Liver (tissue), 9 donors: ENCODE measurements around the gene KCND2. TPM values are rescaled to one million over a fixed set of nuclear protein-coding genes. Genes with fewer than 3 reads are reported as not detected.

ENCODE experiments used
- DNase-seq: peaks from one replicate; pipeline ENCODE4 v3.0.0-alpha.2; 2017; ENCODE audit warnings: low spot score
- H3K27ac ChIP-seq, 2 donors: one replicate each; pipeline ENCODE4 v1.7.0; 2013; ENCODE audit warnings: inconsistent platforms in 2 of 2, low read length in 2 of 2, control low read depth in 1 of 2, low read depth in 1 of 2, mild to moderate bottlenecking in 1 of 2
- H3K27me3 ChIP-seq, 4 donors: one replicate each; pipeline versions ENCODE4 v1.6.1 to v1.7.0; 2013; ENCODE audit warnings: low read length in 3 of 4, inconsistent platforms in 1 of 4, mild to moderate bottlenecking in 1 of 4, moderate library complexity in 1 of 4; ENCODE audit not compliant: control insufficient read depth in 4 of 4, insufficient read depth in 4 of 4
- H3K36me3 ChIP-seq, 4 donors: one replicate each; pipeline versions ENCODE4 v1.6.1 to v1.7.0; 2013; ENCODE audit warnings: low read length in 3 of 4, mild to moderate bottlenecking in 3 of 4, low read depth in 1 of 4, moderate library complexity in 1 of 4; ENCODE audit not compliant: control insufficient read depth in 4 of 4, insufficient read depth in 3 of 4
- H3K4me1 ChIP-seq, 4 donors: one replicate each; pipeline versions ENCODE4 v1.6.1 to v1.7.0; 2013; ENCODE audit warnings: low read length in 3 of 4, mild to moderate bottlenecking in 3 of 4, moderate library complexity in 1 of 4; ENCODE audit not compliant: control insufficient read depth in 4 of 4, insufficient read depth in 4 of 4
- H3K4me3 ChIP-seq, 3 donors: one replicate each; pipeline versions ENCODE4 v1.6.1 to v1.7.0; 2013; ENCODE audit warnings: low read length in 3 of 3, control low read depth in 1 of 3, low read depth in 1 of 3, mild to moderate bottlenecking in 1 of 3
- H3K9ac ChIP-seq, 2 donors: one replicate each; pipeline ENCODE4 v1.7.0; 2013; ENCODE audit warnings: low read length in 2 of 2, mild to moderate bottlenecking in 2 of 2, moderate library complexity in 2 of 2, control low read depth in 1 of 2, low read depth in 1 of 2
- H3K9me3 ChIP-seq, 4 donors: one replicate each; pipeline versions ENCODE4 v1.6.1 to v1.7.0; 2013; ENCODE audit warnings: low read length in 3 of 4; ENCODE audit not compliant: control insufficient read depth in 4 of 4
- ATF3 ChIP-seq: IDR thresholded peaks from 2 replicates; pipeline ENCODE4 v1.6.1; 2016; ENCODE audit warnings: antibody characterized with exemption
- EGR1 ChIP-seq, 2 donors: IDR thresholded peaks; 2 replicates each; pipeline ENCODE4 v1.6.1; 2016 to 2018; ENCODE audit warnings: antibody characterized with exemption in 2 of 2, low read depth in 2 of 2
- FOXA1 ChIP-seq: IDR thresholded peaks from 2 replicates; pipeline ENCODE4 v1.6.1; 2016; ENCODE audit warnings: antibody characterized with exemption
- FOXA2 ChIP-seq: IDR thresholded peaks from 2 replicates; pipeline ENCODE4 v1.6.1; 2016; ENCODE audit warnings: antibody characterized with exemption
- GABPA ChIP-seq, 2 donors: IDR thresholded peaks in 1 of 2; conservative IDR thresholded peaks in 1 of 2; 2 replicates each; pipeline ENCODE4 v1.6.1; 2016; ENCODE audit warnings: antibody characterized with exemption in 2 of 2, mild to moderate bottlenecking in 1 of 2, moderate library complexity in 1 of 2
- HNF4A ChIP-seq, 2 donors: conservative IDR thresholded peaks; 2 replicates each; pipeline ENCODE4 v1.6.1; 2016; ENCODE audit warnings: antibody characterized with exemption in 2 of 2, mild to moderate bottlenecking in 2 of 2
- HNF4G ChIP-seq: IDR thresholded peaks from 2 replicates; pipeline ENCODE4 v1.6.1; 2016; ENCODE audit warnings: antibody characterized with exemption
- JUND ChIP-seq, 2 donors: IDR thresholded peaks; 2 replicates each; pipeline ENCODE4 v1.6.1; 2016; ENCODE audit warnings: antibody characterized with exemption in 2 of 2
- NR2F2 ChIP-seq: IDR thresholded peaks from 2 replicates; pipeline ENCODE4 v1.6.1; 2016; ENCODE audit warnings: antibody characterized with exemption
- RAD21 ChIP-seq, 2 donors: IDR thresholded peaks; 2 replicates each; pipeline ENCODE4 v1.6.1; 2016; ENCODE audit warnings: antibody characterized with exemption in 2 of 2, mild to moderate bottlenecking in 2 of 2
- RXRA ChIP-seq, 2 donors: IDR thresholded peaks; 2 replicates each; pipeline ENCODE4 v1.6.1; 2017 to 2018; ENCODE audit warnings: antibody characterized with exemption in 2 of 2, mild to moderate bottlenecking in 1 of 2
- SP1 ChIP-seq: IDR thresholded peaks from 2 replicates; pipeline ENCODE4 v1.6.1; 2018; ENCODE audit warnings: antibody characterized with exemption, mild to moderate bottlenecking
- TAF1 ChIP-seq: conservative IDR thresholded peaks from 2 replicates; pipeline ENCODE4 v1.6.1; 2016; ENCODE audit warnings: antibody characterized with exemption, mild to moderate bottlenecking
- YY1 ChIP-seq: IDR thresholded peaks from 2 replicates; pipeline ENCODE4 v1.6.1; 2016; ENCODE audit warnings: antibody characterized with exemption, mild to moderate bottlenecking
- ZBTB33 ChIP-seq: IDR thresholded peaks from 2 replicates; pipeline ENCODE4 v1.6.1; 2016; ENCODE audit warnings: antibody characterized with exemption
- WGBS: extraction: QIAGEN DNeasy Blood & Tissue Kit; methylation state at CpG from one replicate; pipeline ENCODE4 v1.1.7; 2013; 5-methylcytosine and 5-hydroxymethylcytosine counted together
- polyA plus RNA-seq, 2 donors: library from polyadenylated mRNA; stranded (reverse) in 1 of 2; unstranded in 1 of 2; fragments of 200-250 nt in 1 of 2; fragments of >200 nt in 1 of 2; fragmentation: Nextera tagmentation in 1 of 2; extraction: Ambion mirVana in 1 of 2; gene quantifications; one replicate each; pipeline versions ENCODE4 v1.2.1 to v1.2.3, GENCODE V29; 2013 to 2015
- total RNA-seq, 2 donors: library from RNA; depleted of rRNA; stranded (reverse); fragments of >200 nt; gene quantifications; one replicate each; pipeline ENCODE4 v1.2.3, GENCODE V29; 2014
- TF ChIP-seq, protein P1 (sequence below): fragments of 150-350 bp; IDR thresholded peaks from 2 replicates; pipeline ENCODE4 v1.5.1; 2017; ENCODE audit warnings: improper control_type of control experiment, low read depth, low read length; ENCODE audit not compliant: missing input control
- TF ChIP-seq, protein P2 (sequence below): IDR thresholded peaks from 2 replicates; pipeline ENCODE4 v1.6.1; 2016; ENCODE audit warnings: antibody characterized with exemption, mild to moderate bottlenecking
- TF ChIP-seq, protein P3 (sequence below): IDR thresholded peaks from 2 replicates; pipeline ENCODE4 v1.6.1; 2016; ENCODE audit warnings: antibody characterized with exemption
- donor health status: healthy.
- donor health status: healthy.
- donor health status: healthy.
- donor health status: healthy.
- donor health status: healthy.

KCND2 gene
- total and polyA plus RNA-seq, 4 donors: 0.02 to 0.22 (median 0.07) TPM

DNA sequence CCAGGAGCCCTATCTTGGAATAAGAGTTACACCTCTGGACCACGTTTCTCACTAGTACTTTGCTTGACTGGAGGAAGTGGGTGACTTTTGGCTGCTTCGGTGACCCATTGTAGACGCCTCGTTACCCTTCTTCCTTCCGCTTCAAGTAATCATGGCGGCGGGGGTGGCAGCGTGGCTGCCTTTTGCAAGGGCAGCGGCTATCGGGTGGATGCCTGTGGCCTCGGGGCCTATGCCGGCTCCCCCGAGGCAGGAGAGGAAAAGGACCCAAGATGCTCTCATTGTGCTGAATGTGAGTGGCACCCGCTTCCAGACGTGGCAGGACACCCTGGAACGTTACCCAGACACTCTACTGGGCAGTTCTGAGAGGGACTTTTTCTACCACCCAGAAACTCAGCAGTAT, 1.5 kb downstream of the KCND2 start:
- H3K9me3 ChIP-seq: no peaks in the 10 kb centered on the region

GRCh38 chr7:120274899-120275298, 1.9 kb downstream of the KCND2 start:
- Histone ChIP-seq H3K27me3 (peaks cover 0 to 11% (median 5%) of the 10 kb centered on the region in 4 donors), H3K36me3 (no peaks in the 10 kb centered on the region), H3K27ac (no peak overlapping the region), H3K4me1 (peaks cover 6 to 15% (median 11%) of the 10 kb centered on the region in 4 donors), H3K9me3 (no peaks in the 10 kb centered on the region), H3K4me3 (no peak overlapping the region), H3K9ac (no peak overlapping the region)
- 96% methylated on average over 27 of the region's 27 CpGs for WGBS
- TF ChIP-seq YY1 (no peak), SP1 (no peak), JUND (IDR thresholded peaks at IDR 0.05) (no peak), RAD21 (IDR thresholded peaks at IDR 0.05) (no peak), NR2F2 (no peak), RXRA (IDR thresholded peaks at IDR 0.05) (no peak), HNF4G (no peak), TAF1 (no peak), ATF3 (no peak), EGR1 (IDR thresholded peaks at IDR 0.05; ENCODE audit: low read depth in 2 of 2) (no peak), FOXA1 (no peak), ZBTB33 (no peak), FOXA2 (no peak), HNF4A (conservative IDR thresholded peaks at IDR 0.05) (no peak), GABPA (IDR thresholded peaks at IDR 0.05 in 1 of 2, conservative IDR thresholded peaks at IDR 0.05 in 1 of 2) (no peak)
- TF ChIP-seq, protein P1, sequence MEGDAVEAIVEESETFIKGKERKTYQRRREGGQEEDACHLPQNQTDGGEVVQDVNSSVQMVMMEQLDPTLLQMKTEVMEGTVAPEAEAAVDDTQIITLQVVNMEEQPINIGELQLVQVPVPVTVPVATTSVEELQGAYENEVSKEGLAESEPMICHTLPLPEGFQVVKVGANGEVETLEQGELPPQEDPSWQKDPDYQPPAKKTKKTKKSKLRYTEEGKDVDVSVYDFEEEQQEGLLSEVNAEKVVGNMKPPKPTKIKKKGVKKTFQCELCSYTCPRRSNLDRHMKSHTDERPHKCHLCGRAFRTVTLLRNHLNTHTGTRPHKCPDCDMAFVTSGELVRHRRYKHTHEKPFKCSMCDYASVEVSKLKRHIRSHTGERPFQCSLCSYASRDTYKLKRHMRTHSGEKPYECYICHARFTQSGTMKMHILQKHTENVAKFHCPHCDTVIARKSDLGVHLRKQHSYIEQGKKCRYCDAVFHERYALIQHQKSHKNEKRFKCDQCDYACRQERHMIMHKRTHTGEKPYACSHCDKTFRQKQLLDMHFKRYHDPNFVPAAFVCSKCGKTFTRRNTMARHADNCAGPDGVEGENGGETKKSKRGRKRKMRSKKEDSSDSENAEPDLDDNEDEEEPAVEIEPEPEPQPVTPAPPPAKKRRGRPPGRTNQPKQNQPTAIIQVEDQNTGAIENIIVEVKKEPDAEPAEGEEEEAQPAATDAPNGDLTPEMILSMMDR: no peak
- TF ChIP-seq, protein P2, sequence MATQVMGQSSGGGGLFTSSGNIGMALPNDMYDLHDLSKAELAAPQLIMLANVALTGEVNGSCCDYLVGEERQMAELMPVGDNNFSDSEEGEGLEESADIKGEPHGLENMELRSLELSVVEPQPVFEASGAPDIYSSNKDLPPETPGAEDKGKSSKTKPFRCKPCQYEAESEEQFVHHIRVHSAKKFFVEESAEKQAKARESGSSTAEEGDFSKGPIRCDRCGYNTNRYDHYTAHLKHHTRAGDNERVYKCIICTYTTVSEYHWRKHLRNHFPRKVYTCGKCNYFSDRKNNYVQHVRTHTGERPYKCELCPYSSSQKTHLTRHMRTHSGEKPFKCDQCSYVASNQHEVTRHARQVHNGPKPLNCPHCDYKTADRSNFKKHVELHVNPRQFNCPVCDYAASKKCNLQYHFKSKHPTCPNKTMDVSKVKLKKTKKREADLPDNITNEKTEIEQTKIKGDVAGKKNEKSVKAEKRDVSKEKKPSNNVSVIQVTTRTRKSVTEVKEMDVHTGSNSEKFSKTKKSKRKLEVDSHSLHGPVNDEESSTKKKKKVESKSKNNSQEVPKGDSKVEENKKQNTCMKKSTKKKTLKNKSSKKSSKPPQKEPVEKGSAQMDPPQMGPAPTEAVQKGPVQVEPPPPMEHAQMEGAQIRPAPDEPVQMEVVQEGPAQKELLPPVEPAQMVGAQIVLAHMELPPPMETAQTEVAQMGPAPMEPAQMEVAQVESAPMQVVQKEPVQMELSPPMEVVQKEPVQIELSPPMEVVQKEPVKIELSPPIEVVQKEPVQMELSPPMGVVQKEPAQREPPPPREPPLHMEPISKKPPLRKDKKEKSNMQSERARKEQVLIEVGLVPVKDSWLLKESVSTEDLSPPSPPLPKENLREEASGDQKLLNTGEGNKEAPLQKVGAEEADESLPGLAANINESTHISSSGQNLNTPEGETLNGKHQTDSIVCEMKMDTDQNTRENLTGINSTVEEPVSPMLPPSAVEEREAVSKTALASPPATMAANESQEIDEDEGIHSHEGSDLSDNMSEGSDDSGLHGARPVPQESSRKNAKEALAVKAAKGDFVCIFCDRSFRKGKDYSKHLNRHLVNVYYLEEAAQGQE: no peak
- TF ChIP-seq, protein P3, sequence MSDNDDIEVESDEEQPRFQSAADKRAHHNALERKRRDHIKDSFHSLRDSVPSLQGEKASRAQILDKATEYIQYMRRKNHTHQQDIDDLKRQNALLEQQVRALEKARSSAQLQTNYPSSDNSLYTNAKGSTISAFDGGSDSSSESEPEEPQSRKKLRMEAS: no peak
- no peak for DNase-seq

More for the DNA sequence above, 1.5 kb downstream of the KCND2 start:
- Histone ChIP-seq H3K4me1 (peaks cover 6 to 15% (median 11%) of the 10 kb centered on the region in 4 donors), H3K36me3 (no peaks in the 10 kb centered on the region), H3K27me3 (peaks cover 0 to 11% (median 5%) of the 10 kb centered on the region in 4 donors), H3K27ac (no peak overlapping the region), H3K4me3 (no peak overlapping the region), H3K9ac (no peak overlapping the region)
- no peak for DNase-seq
- TF ChIP-seq FOXA2: no peak
- TF ChIP-seq ZBTB33: no peak
- no peak for TF ChIP-seq HNF4A (conservative IDR thresholded peaks at IDR 0.05)
- TF ChIP-seq YY1: no peak
- no peak for TF ChIP-seq GABPA (IDR thresholded peaks at IDR 0.05 in 1 of 2, conservative IDR thresholded peaks at IDR 0.05 in 1 of 2)
- no peak for TF ChIP-seq JUND (IDR thresholded peaks at IDR 0.05)
- TF ChIP-seq, protein P3: no peak
- no peak for TF ChIP-seq EGR1 (IDR thresholded peaks at IDR 0.05; ENCODE audit: low read depth in 2 of 2)
- no peak for TF ChIP-seq RXRA (IDR thresholded peaks at IDR 0.05)
- no peak for TF ChIP-seq HNF4G
- WGBS: 93% methylated on average over 16 of the region's 16 CpGs
